ENCODE measurements around the gene DHRS7B. TPM values are rescaled to one million over a fixed set of nuclear protein-coding genes. Genes with fewer than 3 reads are reported as not detected.

Gene DHRS7B
- total and polyA plus RNA-seq, 2 of the 13 experiments (the other 11 are each of a cell fraction or from before 2014, with no cell fraction given) = 20.0 to 35.8 TPM

DNA sequence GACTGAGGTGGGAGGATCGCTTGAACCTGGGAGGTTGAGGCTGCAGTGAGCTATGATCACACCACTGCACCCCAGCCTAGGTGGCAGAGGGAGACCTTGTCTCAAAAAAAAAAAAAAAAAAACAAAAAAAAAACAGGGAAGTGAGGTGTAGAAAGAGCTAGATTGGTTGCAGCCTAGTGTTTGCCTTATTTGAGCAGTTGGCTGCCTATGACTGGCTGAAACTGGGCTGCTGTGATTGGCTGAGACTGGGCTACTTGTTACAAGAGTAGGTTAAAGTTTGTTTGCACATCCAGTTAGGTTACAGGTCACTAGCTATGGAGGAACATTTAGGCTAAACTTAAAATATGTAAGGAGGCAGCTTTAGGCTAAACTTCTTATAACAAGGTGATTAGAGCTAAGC is 5.7 kb downstream of the DHRS7B start:
- Histone ChIP-seq H3K4me1 (ENCODE audit: insufficient read depth, low read length) (peaks cover 9% of the 10 kb centered on the region), H3K27ac (ENCODE audit: extremely low read length, insufficient read depth, low read length) (no peak overlapping the region), H3K9ac (ENCODE audit: insufficient read depth, low read depth, low read length) (no peak overlapping the region), H4K20me1 (ENCODE audit: insufficient read depth, low read length) (no peaks in the 10 kb centered on the region), H3K27me3 (ENCODE audit: control insufficient read depth in 1 of 2, insufficient read depth in 2 of 2, low read length in 2 of 2) (no peaks in the 10 kb centered on the region), H2AFZ (ENCODE audit: low read length) (no peak overlapping the region), H3K4me3 (replicated peaks in 1 of 3; ENCODE audit: insufficient read depth in 1 of 3, low read depth in 2 of 3, low read length in 3 of 3) (no peak overlapping the region), H3K4me2 (ENCODE audit: low read depth, low read length) (no peak overlapping the region), H3K9me3 (ENCODE audit: low read length) (peaks cover 19% of the 10 kb centered on the region), H3K79me2 (ENCODE audit: insufficient read depth, low read length) (peaks cover 18% of the 10 kb centered on the region), H3K36me3 (replicated peaks in 1 of 2; ENCODE audit: control insufficient read depth in 1 of 2, insufficient read depth in 2 of 2, low read length in 2 of 2) (no peaks in the 10 kb centered on the region)
- intact Hi-C loops (cut with micrococcal nuclease; ENCODE audit: unreplicated experiment) (no loop called here), in situ Hi-C loops (cut with HindIII; ENCODE audit: extremely low pct_ligation_motif_present, low pct_unique_long_range_greater_than_20kb) (no loop called here)
- ATAC-seq (no peak), DNase-seq (ENCODE audit: low spot score) (no peak), FAIRE-seq (no peak)
- 100% methylated on average over 1 of the region's 1 CpG for whole genome bisulfite sequencing (ENCODE audit: low lambda C conversion rate)
- no TSS peak for BruUV-seq (replicated peaks)
- CTCF ChIA-PET (ENCODE audit: low intra/inter-chr PET ratio, low total read pairs) = no interaction called here
- POLR2A ChIA-PET = no interaction called here
- no peak for TF ChIP-seq MBD4 (IDR thresholded peaks at IDR 0.05; ENCODE audit: borderline replicate concordance, low read length)
- no peak for TF ChIP-seq HMGA1 (CRISPR knock-in tag; conservative IDR thresholded peaks at IDR 0.05)
- no peak for TF ChIP-seq BCL6 (CRISPR knock-in tag; IDR thresholded peaks at IDR 0.05)
- TF ChIP-seq, protein P1, sequence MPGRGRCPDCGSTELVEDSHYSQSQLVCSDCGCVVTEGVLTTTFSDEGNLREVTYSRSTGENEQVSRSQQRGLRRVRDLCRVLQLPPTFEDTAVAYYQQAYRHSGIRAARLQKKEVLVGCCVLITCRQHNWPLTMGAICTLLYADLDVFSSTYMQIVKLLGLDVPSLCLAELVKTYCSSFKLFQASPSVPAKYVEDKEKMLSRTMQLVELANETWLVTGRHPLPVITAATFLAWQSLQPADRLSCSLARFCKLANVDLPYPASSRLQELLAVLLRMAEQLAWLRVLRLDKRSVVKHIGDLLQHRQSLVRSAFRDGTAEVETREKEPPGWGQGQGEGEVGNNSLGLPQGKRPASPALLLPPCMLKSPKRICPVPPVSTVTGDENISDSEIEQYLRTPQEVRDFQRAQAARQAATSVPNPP (CRISPR knock-in tag; IDR thresholded peaks at IDR 0.05) = no peak
- TF ChIP-seq ZFP36L1 (CRISPR knock-in tag; IDR thresholded peaks at IDR 0.05) = no peak
- no peak for TF ChIP-seq ZNF678 (CRISPR knock-in tag; IDR thresholded peaks at IDR 0.05)
- no peak for TF ChIP-seq ZNF180 (CRISPR knock-in tag; IDR thresholded peaks at IDR 0.05; ENCODE audit: borderline replicate concordance, low read depth)
- no peak for TF ChIP-seq REPIN1 (CRISPR knock-in tag; IDR thresholded peaks at IDR 0.05; ENCODE audit: borderline replicate concordance, low read depth)
- no peak for TF ChIP-seq PRDM4 (CRISPR knock-in tag; IDR thresholded peaks at IDR 0.05; ENCODE audit: borderline replicate concordance)
- no peak for TF ChIP-seq IKZF5 (CRISPR knock-in tag; IDR thresholded peaks at IDR 0.05)
- no peak for TF ChIP-seq ZBTB8A (CRISPR knock-in tag; IDR thresholded peaks at IDR 0.05; ENCODE audit: borderline replicate concordance, low read depth)
- no peak for TF ChIP-seq ZBTB42 (CRISPR knock-in tag; IDR thresholded peaks at IDR 0.05)
